Measurements from ENCODE around the gene ELL.

DNA sequence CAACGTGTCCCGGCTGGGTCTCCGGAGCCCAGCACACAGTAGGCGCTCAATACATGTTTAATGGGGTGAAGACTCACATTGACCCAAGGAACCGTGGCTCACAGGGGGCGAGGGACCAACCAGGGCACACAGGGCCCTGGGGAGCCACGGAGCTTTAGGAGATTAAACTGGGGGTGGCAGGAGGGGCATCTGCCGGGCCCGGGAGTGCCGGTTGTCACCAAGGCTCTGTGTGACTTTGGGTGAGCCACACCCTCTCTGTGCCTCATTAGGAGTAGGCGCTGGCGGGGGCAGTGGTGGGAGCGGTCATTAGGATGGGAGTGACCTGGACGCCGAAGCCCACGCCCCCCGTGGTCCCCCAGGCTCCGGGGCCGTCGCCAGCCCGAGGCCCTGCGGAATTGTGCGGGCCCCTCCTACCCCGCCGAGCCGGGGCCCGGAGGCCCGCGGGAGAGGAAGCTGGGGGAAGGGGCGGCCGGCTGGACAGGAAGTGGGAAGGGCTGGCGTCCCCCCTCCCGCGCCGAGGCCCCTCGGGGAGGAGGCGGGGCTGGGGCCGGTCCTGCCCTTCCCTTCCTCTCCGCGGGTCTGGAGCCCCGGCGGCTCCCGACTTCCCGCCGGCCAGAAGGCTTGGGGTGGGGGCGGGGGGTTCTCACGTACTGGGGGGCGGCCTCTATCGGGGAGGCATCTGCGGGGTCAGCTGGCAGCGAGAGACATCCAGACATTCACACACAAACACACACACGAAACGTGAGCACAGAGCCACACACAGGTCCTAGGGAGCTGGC lies 104.4 kb downstream of the ELL start:
- TF ChIP-seq, protein P1, sequence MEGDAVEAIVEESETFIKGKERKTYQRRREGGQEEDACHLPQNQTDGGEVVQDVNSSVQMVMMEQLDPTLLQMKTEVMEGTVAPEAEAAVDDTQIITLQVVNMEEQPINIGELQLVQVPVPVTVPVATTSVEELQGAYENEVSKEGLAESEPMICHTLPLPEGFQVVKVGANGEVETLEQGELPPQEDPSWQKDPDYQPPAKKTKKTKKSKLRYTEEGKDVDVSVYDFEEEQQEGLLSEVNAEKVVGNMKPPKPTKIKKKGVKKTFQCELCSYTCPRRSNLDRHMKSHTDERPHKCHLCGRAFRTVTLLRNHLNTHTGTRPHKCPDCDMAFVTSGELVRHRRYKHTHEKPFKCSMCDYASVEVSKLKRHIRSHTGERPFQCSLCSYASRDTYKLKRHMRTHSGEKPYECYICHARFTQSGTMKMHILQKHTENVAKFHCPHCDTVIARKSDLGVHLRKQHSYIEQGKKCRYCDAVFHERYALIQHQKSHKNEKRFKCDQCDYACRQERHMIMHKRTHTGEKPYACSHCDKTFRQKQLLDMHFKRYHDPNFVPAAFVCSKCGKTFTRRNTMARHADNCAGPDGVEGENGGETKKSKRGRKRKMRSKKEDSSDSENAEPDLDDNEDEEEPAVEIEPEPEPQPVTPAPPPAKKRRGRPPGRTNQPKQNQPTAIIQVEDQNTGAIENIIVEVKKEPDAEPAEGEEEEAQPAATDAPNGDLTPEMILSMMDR (conservative IDR thresholded peaks at IDR 0.05 in 1 of 2, IDR thresholded peaks at IDR 0.05 in 1 of 2; ENCODE audit: extremely low read depth in 1 of 2, insufficient read depth in 1 of 2, low read depth in 1 of 2, low read length in 2 of 2): no peak
- no peak for TF ChIP-seq EZH2 (IDR thresholded peaks at IDR 0.05; ENCODE audit: borderline replicate concordance, low read length)

Data from mammary epithelial cell (primary cell).